ENCODE measurements around the gene DCTN1. TPM values are rescaled to one million over a fixed set of nuclear protein-coding genes. Genes with fewer than 3 reads are reported as not detected.
"Not testable (repeated sequence)": the region's sequence is repeated elsewhere in the genome, so short reads cannot be mapped to it uniquely, and the experiment has no call there.

The DCTN1 gene
- total RNA-seq, 1 experiment from 2014 or later: 139 TPM

DNA sequence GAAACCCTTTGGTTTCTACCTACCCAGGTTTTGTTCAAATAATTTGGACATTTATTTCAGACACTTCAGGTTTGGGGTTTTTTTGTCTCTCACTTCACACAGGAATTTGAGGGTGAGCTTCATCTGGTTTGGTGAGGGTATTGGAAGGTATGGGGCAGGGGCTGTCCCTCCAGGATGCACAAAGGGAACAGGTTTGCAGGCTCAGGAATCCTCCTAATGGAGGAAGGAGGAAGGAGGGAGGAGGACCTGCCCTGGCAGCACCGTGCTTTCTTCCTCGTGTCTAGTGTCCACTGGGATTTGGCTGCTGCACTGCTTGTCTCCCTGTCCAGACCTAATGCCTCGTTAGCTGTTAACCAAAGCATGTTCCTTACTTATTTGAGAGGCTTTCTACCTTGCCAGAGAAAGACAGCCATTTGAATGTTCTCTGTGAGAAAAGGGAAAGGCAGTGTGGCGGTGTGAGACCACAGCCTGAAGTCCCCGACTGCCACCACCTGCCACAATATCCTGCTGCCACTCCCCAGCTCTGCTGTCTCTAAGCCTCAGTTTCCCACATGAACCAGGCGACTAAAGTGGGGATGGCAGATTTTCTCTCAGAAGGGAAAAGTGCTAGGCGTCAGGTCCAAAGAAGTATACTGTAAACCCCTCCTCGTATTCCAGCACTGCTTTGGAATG lies 34.7 kb downstream of the DCTN1 start:
- Mint-ChIP-seq H3K4me3 (ENCODE audit: unreplicated experiment) (no peak overlapping the region), H3K27me3 (ENCODE audit: insufficient read depth, unreplicated experiment) (no peaks in the 10 kb centered on the region)
- CTCF ChIA-PET: no interaction called here

GRCh38 chr2:74343316-74343715 lies 36.8 kb downstream of the DCTN1 start, which contains the start of gene SLC4A5:
SLC4A5 (minus strand) TSS chr2:74343416; CDS start chr2:74315023, 28,393 bp downstream.
- CTCF ChIA-PET: no interaction called here
- POLR2A ChIA-PET: no interaction called here
- Mint-ChIP-seq H3K27ac (ENCODE audit: unreplicated experiment) (no peak within 1 kb of the TSS), H3K36me3 (ENCODE audit: insufficient read depth, unreplicated experiment) (no peaks in the 10 kb centered on the region), H3K27me3 (ENCODE audit: insufficient read depth, unreplicated experiment) (no peaks in the 10 kb centered on the region), H3K9me3 (ENCODE audit: unreplicated experiment) (no peaks in the 10 kb centered on the region), H3K4me3 (ENCODE audit: unreplicated experiment) (no peak within 1 kb of the TSS), H3K4me1 (ENCODE audit: low read depth, unreplicated experiment) (no peaks in the 10 kb centered on the region)
- intact Hi-C loops (cut with micrococcal nuclease; ENCODE audit: unreplicated experiment): no loop called here
- Histone ChIP-seq H3K4me1 (no peaks in the 10 kb centered on the region), H3K27me3 (replicated peaks; ENCODE audit: control insufficient read depth, insufficient read depth, low read length) (no peaks in the 10 kb centered on the region), H3K36me3 (ENCODE audit: control insufficient read depth, insufficient read depth, low read length) (no peaks in the 10 kb centered on the region), H3K4me3 (ENCODE audit: low read depth, low read length) (no peak within 1 kb of the TSS), H3K9me3 (no peaks in the 10 kb centered on the region)
- TF ChIP-seq, protein P1, sequence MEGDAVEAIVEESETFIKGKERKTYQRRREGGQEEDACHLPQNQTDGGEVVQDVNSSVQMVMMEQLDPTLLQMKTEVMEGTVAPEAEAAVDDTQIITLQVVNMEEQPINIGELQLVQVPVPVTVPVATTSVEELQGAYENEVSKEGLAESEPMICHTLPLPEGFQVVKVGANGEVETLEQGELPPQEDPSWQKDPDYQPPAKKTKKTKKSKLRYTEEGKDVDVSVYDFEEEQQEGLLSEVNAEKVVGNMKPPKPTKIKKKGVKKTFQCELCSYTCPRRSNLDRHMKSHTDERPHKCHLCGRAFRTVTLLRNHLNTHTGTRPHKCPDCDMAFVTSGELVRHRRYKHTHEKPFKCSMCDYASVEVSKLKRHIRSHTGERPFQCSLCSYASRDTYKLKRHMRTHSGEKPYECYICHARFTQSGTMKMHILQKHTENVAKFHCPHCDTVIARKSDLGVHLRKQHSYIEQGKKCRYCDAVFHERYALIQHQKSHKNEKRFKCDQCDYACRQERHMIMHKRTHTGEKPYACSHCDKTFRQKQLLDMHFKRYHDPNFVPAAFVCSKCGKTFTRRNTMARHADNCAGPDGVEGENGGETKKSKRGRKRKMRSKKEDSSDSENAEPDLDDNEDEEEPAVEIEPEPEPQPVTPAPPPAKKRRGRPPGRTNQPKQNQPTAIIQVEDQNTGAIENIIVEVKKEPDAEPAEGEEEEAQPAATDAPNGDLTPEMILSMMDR (IDR thresholded peaks at IDR 0.05; ENCODE audit: insufficient read depth in 1 of 2, low read depth in 1 of 2, low read length in 1 of 2, severe bottlenecking in 1 of 2, unreplicated experiment in 1 of 2): no peak
- BruUV-seq (replicated peaks): no TSS peak
- no peak for DNase-seq

More for the DNA sequence above, 34.7 kb downstream of the DCTN1 start:
- Mint-ChIP-seq H3K36me3 (ENCODE audit: insufficient read depth, unreplicated experiment) (no peaks in the 10 kb centered on the region), H3K9me3 (ENCODE audit: unreplicated experiment) (no peaks in the 10 kb centered on the region), H3K4me1 (ENCODE audit: low read depth, unreplicated experiment) (no peaks in the 10 kb centered on the region), H3K27ac (ENCODE audit: unreplicated experiment) (no peak overlapping the region)
- no peaks in the 10 kb centered on the region for H3K36me3 ChIP-seq (ENCODE audit: control insufficient read depth, insufficient read depth, low read length)
- H3K27me3 ChIP-seq (replicated peaks; ENCODE audit: control insufficient read depth, insufficient read depth, low read length): no peaks in the 10 kb centered on the region
- no peak overlapping the region for H3K4me3 ChIP-seq (ENCODE audit: low read depth, low read length)
- intact Hi-C loops (cut with micrococcal nuclease; ENCODE audit: unreplicated experiment): no loop called here
- DNase-seq: no peak
- H3K4me1 ChIP-seq: no peaks in the 10 kb centered on the region
- TF ChIP-seq, protein P1 (IDR thresholded peaks at IDR 0.05; ENCODE audit: insufficient read depth in 1 of 2, low read depth in 1 of 2, low read length in 1 of 2, severe bottlenecking in 1 of 2, unreplicated experiment in 1 of 2): no peak
- no TSS peak for BruUV-seq (replicated peaks)
- H3K9me3 ChIP-seq: no peaks in the 10 kb centered on the region
- POLR2A ChIA-PET: no interaction called here

DNA sequence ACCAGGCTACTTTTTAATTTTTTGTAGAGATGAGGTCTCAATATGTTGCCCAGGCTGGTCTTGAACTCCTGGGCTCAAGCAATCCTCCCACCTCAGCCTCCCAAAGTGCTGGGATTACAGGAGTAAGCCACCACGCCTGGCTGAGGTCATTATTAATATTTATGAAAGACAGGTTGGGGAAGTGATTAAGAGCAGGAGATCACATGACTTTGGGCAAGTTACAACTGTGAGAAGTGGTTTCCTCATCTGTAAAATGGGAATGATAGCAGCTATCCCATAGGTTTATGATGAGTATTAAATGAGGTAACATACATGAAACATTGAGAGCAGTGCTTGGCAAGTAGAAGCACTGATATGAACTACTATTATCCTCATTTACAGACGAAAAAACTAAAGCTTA lies 43.9 kb downstream of the DCTN1 start:
- intact Hi-C loops (cut with micrococcal nuclease; ENCODE audit: unreplicated experiment); H3K9me3 ChIP-seq; H3K27ac Mint-ChIP-seq (ENCODE audit: unreplicated experiment); H3K4me1 ChIP-seq; H3K36me3 ChIP-seq (ENCODE audit: control insufficient read depth, insufficient read depth, low read length); POLR2A ChIA-PET; H3K4me1 Mint-ChIP-seq (ENCODE audit: low read depth, unreplicated experiment); H3K27me3 Mint-ChIP-seq (ENCODE audit: insufficient read depth, unreplicated experiment); H3K27me3 ChIP-seq (replicated peaks; ENCODE audit: control insufficient read depth, insufficient read depth, low read length); H3K36me3 Mint-ChIP-seq (ENCODE audit: insufficient read depth, unreplicated experiment); H3K4me3 ChIP-seq (ENCODE audit: low read depth, low read length); BruUV-seq (replicated peaks); H3K9me3 Mint-ChIP-seq (ENCODE audit: unreplicated experiment); DNase-seq; H3K4me3 Mint-ChIP-seq (ENCODE audit: unreplicated experiment): not testable (repeated sequence)
- CTCF ChIA-PET: interaction anchor here (1.9 to 2.1 kb wide), 3 partner anchors 12 to 86 kb away, joined by 11 to 31 read pairs (median 17); no protein-coding TSS in a partner anchor

Data from Caco-2 (cell line).